ENCODE measurements around the gene MUC22.
A peak's percentile ranks its signal among the peaks of the same experiment; 100 is the strongest.
"Not testable (repeated sequence)": the region's sequence is repeated elsewhere in the genome, so short reads cannot be mapped to it uniquely, and the experiment has no call there.

Gene MUC22

GRCh38 chr6:30998785-30999184 lies 11.5 kb upstream of the MUC22 start:
- DNase-seq (ENCODE audit: low read depth): peak; percentile 48

- DNase-seq (ENCODE audit: low read depth): not testable (repeated sequence)
These were observed 10.0 kb upstream of the MUC22 start for GRCh38 chr6:31000067-31000860.

- no peak for DNase-seq (ENCODE audit: low read depth)
These were observed 8.9 kb upstream of the MUC22 start for GRCh38 chr6:31001281-31001888.

GRCh38 chr6:31002471-31002870 lies 7.8 kb upstream of the MUC22 start:
- DNase-seq (ENCODE audit: low read depth): no peak

GRCh38 chr6:31004794-31005193 lies 5.5 kb upstream of the MUC22 start:
- DNase-seq (ENCODE audit: low read depth): no peak

- DNase-seq (ENCODE audit: low read depth): no peak
These were observed 4.8 kb upstream of the MUC22 start for GRCh38 chr6:31005249-31006020.

GRCh38 chr6:31007694-31008093 lies 2.6 kb upstream of the MUC22 start:
- peak; percentile 85 for DNase-seq (ENCODE audit: low read depth)

GRCh38 chr6:31008165-31008564 lies 2.1 kb upstream of the MUC22 start:
- no peak for DNase-seq (ENCODE audit: low read depth)

GRCh38 chr6:31009731-31010130 lies 543 bp upstream of the MUC22 start:
- DNase-seq (ENCODE audit: low read depth): no peak

- DNase-seq (ENCODE audit: low read depth): no peak
These were observed 879 bp downstream of the MUC22 start for GRCh38 chr6:31011153-31011552.

- DNase-seq (ENCODE audit: low read depth): no peak
These were observed 6.5 kb downstream of the MUC22 start for GRCh38 chr6:31016659-31017299.

GRCh38 chr6:31017436-31017835 lies 7.2 kb downstream of the MUC22 start:
- DNase-seq (ENCODE audit: low read depth): not testable (repeated sequence)

GRCh38 chr6:31020057-31020456 lies 9.8 kb downstream of the MUC22 start:
- DNase-seq (ENCODE audit: low read depth): no peak

GRCh38 chr6:31020631-31021255 lies 10.5 kb downstream of the MUC22 start:
- not testable (repeated sequence) for DNase-seq (ENCODE audit: low read depth)

GRCh38 chr6:31021705-31022531 lies 11.6 kb downstream of the MUC22 start:
- not testable (repeated sequence) for DNase-seq (ENCODE audit: low read depth)

GRCh38 chr6:31025595-31025994 lies 15.3 kb downstream of the MUC22 start:
- DNase-seq (ENCODE audit: low read depth): no peak

- no peak for DNase-seq (ENCODE audit: low read depth)
These were observed 20.8 kb downstream of the MUC22 start for GRCh38 chr6:31031095-31031494.

GRCh38 chr6:31033075-31033474 lies 22.8 kb downstream of the MUC22 start:
- no peak for DNase-seq (ENCODE audit: low read depth)

- no peak for DNase-seq (ENCODE audit: low read depth)
These were observed 25.7 kb downstream of the MUC22 start for GRCh38 chr6:31035862-31036497.

- DNase-seq (ENCODE audit: low read depth): peak; percentile 56
These were observed 26.9 kb downstream of the MUC22 start for GRCh38 chr6:31037169-31037568.

GRCh38 chr6:31037682-31038081 lies 27.4 kb downstream of the MUC22 start:
- peak; percentile 70 for DNase-seq (ENCODE audit: low read depth)
